Embryonic facial prominence (tissue), 1 donor: ENCODE measurements around the gene KRTAP3-1.
"Not testable (repeated sequence)": the region's sequence is repeated elsewhere in the genome, so short reads cannot be mapped to it uniquely, and the experiment has no call there.

ENCODE experiments used
- DNase-seq: peaks from one replicate; pipeline ENCODE4 v3.0.0-alpha.2; 2016; ENCODE audit errors: extremely low spot score

KRTAP3-1 gene

GRCh38 chr17:41008811-41009210, at the start of gene KRTAP3-1:
Gene KRTAP3-1, minus strand, starts transcription at chr17:41009128. Its CDS starts 54 bp downstream, at chr17:41009074.
- DNase-seq: no peak

DNA sequence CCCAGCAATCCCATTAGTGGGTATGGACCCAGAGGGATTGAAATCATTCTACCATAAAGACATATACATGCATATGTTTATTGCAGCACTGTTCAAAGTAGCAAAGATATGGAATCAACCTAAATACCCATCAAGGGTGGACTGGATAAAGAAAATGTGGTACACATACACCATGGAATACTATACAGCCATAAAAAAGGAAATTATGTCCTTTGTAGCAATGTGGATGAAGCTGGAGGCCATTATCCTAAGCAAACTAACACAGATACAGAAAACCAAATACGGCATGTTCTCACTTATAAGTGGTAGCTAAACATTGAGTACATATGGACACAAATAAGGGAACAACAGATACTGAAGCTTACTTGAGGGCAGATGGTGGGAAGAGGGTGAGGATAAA, 48.6 kb upstream of the KRTAP3-1 start:
- no peak for DNase-seq

DNA sequence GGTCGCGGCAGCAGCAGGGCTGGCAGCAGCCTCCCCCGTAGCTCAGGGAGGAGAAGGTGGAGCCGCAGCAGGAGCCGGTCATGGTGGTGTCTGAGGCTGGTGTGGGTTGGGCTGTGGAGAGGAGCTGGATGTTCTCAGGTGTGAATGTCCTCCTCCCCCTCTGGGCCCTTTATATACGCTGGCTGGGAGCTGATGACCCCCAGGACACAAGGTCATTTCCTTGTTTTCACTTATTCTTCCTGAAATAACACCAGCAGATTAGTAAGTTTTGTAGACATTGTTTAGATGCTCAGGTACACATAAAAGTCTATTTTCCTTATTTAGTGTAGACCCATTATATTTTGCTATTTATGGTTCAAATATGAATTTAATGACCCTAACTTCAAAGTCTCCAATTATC, 46.2 kb upstream of the KRTAP3-1 start, which contains the start of gene KRTAP2-2:
KRTAP2-2 (minus strand) TSS at position 101 of the 400 bp plus-strand sequence; CDS start at position 82, 19 bp downstream.
- not testable (repeated sequence) for DNase-seq

DNA sequence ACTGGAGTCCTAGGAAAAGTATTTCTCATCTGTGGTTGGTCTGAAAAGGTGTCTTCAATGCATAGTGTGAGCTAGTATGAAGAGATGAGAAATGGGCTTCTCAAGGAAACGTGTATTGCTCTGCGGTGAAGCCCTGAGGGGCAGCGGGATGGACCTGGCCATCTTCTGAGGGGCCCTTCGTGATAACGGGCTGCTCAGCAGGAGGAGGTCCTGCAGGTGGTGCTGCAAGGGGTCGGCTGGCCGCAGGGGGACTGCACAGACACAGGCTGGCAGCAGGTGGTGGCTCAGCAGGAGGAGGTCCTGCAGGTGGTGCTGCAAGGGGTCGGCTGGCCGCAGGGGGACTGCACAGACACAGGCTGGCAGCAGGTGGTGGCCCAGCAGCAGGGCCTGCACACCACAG, 45.6 kb upstream of the KRTAP3-1 start:
- DNase-seq: not testable (repeated sequence)

- DNase-seq: no peak
Observed at GRCh38 chr17:41054025-41054424, 45.1 kb upstream of the KRTAP3-1 start.

DNA sequence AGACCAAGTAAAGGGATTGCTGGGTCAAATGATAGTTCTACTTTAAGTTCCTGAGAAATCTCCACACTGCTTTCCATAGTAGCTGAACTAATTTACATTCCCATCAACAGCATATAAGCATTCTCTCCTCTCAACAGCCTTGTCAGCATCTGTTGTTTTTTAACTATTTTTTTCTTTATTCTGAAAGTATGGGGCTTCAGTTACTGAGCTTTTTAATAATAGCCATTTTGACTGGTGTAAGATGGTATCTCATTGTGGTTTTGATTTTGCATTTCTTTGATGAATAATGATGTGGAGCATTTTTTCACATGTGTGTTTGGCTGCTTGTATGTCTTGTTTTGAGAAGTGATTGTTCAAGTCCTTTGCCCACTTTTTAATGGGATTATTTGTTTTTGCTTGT, 43.6 kb upstream of the KRTAP3-1 start:
- no peak for DNase-seq

GRCh38 chr17:41049110-41049509, 40.2 kb upstream of the KRTAP3-1 start:
- DNase-seq: no peak

- DNase-seq: no peak
Observed at GRCh38 chr17:41048441-41048840, 39.5 kb upstream of the KRTAP3-1 start.

- not testable (repeated sequence) for DNase-seq
Observed at GRCh38 chr17:41046735-41047465, 38.0 kb upstream of the KRTAP3-1 start, which contains the start of gene KRTAP2-1. Gene KRTAP2-1, minus strand, starts transcription at chr17:41047316. Its CDS starts 49 bp downstream, at chr17:41047267.

- DNase-seq: no peak
Observed at GRCh38 chr17:41042953-41043352, 34.0 kb upstream of the KRTAP3-1 start.

DNA sequence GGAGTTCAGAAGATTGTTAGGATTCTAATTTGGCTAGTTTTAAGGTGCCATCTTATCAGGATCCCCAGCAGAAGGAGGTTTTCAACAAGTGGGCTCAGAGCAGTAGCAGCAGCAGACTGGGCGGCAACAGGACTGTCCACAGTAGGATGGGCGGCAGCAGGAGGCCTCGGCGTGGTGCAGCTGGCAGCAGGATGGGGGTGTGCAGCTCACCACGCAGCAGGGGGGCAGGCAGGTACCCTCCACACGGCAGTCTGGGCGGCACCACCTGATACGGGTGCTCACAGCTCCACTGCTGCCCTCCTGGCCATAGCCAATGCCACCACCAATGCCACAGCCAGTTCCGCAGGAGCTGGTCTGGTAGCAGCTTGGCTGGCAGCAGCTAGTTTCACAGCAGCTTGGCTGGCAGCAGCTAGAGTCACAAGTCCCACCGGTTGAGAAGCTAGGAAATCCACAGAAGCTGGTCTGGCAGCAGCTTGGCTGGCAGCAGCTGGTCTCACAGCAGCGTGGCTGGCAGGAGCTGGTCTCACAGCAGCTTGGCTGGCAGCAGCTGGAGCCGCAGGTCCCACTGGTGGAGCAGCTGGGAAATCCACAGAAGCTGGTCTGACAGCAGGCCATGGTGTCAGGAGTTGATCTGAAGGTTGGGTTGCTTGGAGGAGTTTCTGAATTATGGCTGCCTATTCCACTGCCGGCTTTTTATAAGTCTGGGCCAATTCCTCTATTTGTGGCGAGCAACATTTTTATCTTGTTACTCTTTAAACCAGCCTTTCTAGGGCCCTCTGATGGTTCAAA, 32.0 kb upstream of the KRTAP3-1 start, which contains the start of gene KRTAP1-1:
KRTAP1-1 (minus strand) TSS at position 668 of the 789 bp plus-strand sequence; CDS start at position 615, 53 bp downstream.
- DNase-seq: not testable (repeated sequence)

DNA sequence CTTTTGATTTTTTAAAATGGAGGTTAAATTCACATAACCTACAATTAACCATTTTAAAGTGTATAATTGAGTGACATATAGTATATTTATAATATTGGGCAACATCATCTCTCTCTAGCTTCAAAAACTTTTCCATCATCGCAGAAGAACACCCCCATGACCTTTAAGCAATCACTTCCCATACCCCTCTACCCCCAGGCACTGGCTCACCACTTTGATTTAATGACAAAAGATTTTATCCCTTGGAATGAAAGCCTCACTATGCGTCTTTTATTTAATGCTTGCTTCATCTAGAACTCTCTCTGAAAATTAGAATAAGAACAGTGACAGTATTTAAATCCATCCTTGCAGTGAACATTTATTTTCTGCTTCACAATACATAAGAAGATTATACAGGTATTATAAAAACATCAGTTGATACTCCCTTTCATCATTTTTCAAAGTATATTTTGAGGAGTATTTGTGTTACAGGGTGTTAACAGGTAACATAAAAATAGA, 29.0 kb upstream of the KRTAP3-1 start:
- DNase-seq: no peak

GRCh38 chr17:41034346-41034935, 25.5 kb upstream of the KRTAP3-1 start, which contains the start of gene KRTAP1-3:
Gene KRTAP1-3, minus strand, starts transcription at chr17:41034874. Its CDS starts 53 bp downstream, at chr17:41034821.
- not testable (repeated sequence) for DNase-seq

DNA sequence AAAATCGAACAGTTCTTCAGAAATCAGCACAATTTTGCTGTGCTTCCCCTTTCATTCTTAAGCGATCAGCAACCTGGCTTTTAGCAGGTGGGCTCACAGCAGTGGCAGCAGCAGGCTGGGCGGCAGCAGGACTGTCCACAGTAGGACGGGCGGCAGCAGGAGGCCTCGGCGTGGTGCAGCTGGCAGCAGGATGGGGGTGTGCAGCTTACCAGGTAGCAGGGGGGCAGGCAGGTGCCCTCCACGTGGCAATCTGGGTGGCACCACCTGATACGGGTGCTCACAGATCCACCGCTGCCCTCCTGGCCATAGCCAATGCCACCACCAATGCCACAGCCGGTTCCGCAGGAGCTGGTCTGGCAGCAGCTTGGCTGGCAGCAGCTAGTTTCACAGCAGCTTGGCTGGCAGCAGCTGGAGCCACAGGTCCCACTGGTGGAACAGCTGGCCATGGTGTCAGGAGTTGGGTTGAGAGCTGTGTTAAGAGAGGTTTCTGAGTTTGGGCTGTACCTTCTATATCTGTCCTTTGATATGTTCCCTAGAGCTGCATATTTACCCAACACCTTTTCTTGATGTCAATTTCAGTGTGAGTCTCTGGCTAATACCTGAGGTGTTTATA, 20.8 kb upstream of the KRTAP3-1 start, which contains the start of gene KRTAP1-4:
KRTAP1-4 (minus strand) TSS at position 563 of the 613 bp plus-strand sequence; CDS start at position 446, 117 bp downstream.
- no peak for DNase-seq

- DNase-seq: no peak
Observed at GRCh38 chr17:41026715-41027471, 18.0 kb upstream of the KRTAP3-1 start, which contains the start of gene KRTAP1-5. Gene KRTAP1-5, minus strand, starts transcription at chr17:41027208. Its CDS starts 53 bp downstream, at chr17:41027155.

GRCh38 chr17:41024697-41025096, 15.8 kb upstream of the KRTAP3-1 start:
- DNase-seq: no peak

- DNase-seq: no peak
Observed at GRCh38 chr17:41020336-41020735, 11.4 kb upstream of the KRTAP3-1 start.

DNA sequence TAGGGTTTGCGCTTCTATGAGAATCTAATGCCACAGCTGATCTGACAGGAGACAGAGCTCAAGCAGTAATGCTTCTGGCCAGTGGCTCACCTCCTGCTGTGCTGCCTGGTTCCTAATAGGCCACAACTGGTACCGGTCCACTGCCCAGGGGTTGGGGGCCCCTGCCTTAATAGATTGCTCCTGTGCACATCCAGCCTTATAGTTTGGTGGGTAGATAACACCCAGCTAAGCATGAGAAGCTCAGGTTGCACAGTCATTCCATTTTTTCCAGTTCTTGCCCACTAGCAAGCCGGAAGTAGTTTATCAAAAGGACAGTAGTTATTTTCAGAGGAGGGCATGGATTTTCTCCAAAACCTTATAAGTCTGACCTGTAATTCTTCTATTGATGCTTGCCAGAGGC, 10.5 kb upstream of the KRTAP3-1 start:
- no peak for DNase-seq

DNA sequence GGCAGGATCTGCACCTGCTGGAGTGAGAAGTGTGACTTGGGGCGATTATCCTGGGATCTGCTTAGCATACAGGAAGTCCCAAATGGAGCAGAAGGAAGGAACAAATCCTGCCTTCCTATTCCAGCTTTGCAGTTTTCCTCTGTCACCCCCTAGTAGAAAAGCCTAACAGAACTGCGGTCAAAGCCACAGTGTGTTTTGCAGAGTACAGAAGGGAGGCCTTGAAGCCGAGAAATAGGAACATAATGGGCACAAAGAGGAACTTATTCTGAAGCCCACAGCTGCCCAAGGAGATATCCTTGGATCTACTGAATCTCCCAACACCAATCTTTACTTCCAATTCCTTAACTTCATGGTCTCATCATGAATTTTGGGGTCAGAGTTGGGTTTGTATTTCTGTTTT, 9.6 kb upstream of the KRTAP3-1 start:
- no peak for DNase-seq

DNA sequence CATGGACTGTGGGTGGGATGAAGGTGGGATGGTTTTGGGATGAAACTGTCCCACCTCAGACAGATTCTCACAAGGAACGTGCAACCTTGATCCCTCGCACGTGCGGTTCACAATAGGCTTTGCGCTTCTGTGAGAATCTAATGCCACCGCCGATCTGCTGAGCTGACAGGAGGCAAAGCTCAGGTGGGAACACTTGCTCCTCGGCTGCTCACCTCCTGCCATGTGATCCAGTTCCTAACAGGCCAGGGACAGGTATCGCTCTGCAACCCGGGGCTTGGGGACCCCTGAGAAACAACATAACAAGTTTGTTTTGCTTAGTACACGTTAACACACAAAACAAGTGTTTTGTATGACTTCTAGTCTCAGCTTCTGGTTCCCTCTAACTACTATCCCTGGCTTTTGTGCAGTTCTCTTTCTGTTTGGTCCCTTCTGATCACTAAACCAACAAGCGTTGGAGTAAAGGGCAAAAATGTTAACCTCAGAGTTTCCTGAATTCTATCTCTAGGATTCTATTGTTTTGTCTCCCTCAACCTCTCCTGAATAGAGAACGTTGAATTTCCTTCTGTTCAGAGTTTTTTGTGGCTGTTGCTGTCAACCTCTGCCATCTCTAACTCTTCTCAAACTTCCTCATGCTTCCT, 7.8 kb upstream of the KRTAP3-1 start:
- no peak for DNase-seq
